HG02610 (cell line): Measurements from ENCODE around the gene CDK5R2.

Source experiments
- ATAC-seq: cut with Tn5 transposase; IDR thresholded peaks from one replicate; pipeline ENCODE4 v1.9.1; 2021; ENCODE audit warnings: mild to moderate bottlenecking, moderate library complexity; ENCODE audit not compliant: unreplicated experiment

CDK5R2 gene

DNA sequence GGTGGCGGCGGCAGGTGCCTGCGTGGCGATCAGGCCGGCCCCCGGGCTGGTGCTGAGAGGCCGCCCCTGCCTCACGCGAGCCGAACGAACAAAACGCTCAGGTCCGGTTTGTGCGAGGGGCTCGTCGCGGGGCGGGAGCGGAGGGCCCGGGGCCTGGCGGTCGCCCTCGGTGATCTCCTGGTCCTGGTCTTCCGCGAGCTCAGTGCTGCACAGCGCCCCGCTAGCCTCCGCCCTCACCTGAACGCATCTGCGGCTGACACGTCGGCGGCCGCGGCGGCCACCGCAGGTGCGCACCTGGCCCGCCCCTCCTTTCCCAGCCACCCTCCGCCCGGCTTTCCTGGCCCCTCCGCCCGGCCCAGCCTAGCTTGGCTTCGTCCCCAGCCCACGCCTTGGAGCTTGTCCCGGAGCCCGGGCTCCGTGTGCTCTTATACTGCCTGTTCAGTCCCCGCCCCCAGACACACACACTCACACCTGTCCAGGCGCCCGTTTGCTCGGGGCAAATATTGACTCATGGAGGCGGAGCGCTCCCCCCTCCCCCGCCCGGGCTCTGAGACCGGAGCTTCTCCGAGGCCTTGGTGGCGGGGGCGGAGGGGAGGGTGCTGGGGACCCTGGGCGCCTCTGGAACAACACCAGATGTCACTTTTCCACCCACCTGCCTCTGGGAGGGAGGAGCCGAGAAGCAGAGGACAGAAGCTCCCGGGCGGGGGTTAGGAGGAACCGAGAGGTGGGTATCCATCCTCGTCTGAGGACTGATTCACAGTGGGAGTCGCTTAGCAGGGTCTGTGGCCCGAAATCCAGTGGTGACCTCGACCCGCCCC, 42.3 kb downstream of the CDK5R2 start:
- no peak for ATAC-seq

DNA sequence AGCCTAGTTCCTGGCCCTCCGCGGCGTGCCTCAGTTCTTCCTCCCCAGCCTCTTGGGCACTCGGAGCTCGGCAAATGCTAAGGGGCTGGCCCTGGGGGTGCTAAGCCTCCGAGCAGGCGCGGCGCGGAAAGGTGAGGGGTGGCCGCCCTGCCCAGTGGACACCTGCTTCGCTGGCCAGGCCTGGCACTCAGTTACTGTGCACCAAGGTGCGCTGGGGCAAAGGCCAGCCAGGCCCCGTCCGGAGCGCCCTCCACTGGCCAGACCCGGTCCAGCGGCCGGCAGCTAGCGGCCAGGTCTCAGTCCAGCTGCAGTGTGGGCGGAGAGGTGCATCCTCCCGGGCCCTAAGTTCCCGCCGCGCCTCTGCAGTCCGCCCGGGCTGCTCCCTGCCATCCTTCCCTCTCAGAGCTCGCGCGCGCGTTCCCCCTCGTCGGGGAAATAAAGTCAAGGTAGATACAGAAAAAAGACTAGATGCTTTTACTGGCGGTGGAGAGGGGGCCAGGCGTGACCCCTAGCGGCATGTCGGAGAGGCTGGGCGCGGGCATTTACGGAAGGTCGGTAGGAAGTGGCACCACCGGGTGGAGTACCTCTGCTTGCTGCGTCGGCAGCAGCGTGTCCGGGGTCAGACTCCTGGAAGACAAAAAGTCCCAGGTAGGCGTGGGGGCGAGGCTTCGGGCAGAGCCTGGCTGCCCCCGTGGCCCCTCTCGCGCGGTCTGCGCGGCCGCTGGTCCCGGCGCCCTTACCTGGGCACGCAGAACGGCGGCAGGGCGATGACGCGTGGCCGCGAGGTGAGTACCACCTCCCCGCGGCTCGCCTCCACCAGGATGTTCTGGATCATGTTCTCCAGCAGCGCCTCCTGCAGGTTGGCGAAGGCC, 43.2 kb downstream of the CDK5R2 start:
- no peak for ATAC-seq

DNA sequence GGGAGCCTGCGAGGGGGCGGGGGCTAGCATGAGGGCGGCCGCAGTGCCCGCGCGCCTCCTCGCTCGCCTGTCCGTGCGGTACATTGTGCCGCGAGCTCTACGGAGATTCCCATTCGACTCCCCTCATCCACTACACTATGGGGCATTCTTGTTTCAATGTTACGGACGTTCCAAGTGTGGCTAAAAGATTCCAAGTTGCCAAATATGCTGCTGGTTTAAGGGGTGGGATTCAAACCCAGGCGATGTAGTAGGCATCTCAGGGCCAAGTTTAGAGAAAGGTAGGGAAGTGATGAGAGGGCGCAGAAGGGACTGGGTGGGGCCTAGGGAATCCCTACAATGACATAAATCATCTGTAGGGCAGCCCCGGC, 43.8 kb downstream of the CDK5R2 start:
- ATAC-seq: no peak

DNA sequence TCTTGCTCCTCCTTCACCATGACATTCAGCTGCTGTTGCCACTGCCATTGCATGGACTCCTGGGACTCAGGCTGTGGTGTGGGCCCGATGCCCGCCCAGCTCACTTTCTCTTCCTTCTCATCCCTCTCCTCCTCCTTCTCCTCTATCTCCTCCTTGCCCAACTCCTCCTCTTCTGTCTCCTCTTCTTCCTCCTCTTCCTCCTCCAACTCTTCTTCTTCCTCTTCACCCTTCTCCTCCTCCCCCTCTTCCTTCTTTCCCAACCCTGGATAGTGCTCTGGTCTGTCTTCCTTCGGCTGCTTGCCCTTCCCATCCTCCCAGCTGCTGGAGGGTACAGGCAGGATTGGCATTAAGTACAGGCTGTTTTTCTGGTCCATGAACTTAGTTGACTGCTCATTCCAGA, 44.5 kb downstream of the CDK5R2 start:
- ATAC-seq: no peak

DNA sequence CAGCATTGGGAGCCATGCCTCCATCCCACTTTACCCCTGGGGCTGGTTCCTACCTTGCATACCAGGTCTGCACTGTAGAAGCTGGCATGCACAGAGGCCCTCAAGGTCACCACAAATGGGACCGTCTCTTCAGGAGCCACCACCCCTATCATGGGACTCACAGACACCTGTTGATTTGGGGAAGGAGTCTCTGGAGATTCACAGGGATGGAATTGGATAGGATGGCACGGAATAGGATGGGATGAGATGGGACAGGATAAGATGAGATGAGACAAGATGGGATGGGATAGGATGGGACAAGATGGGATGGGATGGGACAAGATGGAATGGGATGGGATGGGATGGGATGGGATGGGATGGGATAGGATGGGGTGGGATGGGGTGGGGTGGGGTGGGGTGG, 49.8 kb downstream of the CDK5R2 start:
- ATAC-seq: no peak

DNA sequence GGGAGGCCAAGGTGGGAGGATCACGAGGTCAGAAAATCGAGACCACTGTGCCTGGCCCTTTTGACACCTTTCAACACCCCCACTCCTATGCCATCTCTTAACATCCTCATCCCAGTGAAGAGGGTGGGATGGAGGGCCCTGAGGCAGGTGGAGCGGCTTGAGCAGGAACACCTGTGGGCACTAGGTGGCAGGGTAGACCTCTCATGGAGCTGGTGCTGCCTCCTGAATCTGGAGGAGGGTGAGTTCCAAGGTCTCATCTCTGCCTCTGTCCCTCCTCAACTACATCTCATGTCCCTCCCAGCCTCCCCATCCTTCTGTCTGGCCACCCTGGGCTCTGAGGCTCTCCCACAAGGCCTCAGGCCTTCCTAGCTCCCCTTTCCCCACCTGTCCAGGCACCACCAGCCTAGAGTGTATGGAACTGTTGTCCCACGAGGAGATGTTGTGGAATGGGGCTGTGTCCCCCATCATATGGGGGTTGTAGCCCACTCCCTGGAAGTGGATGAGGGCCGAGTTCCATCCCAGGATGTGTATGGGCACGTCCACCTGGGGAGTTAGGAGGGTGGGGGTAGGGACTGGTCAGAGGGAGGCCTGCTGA, 50.8 kb downstream of the CDK5R2 start:
- ATAC-seq: no peak

DNA sequence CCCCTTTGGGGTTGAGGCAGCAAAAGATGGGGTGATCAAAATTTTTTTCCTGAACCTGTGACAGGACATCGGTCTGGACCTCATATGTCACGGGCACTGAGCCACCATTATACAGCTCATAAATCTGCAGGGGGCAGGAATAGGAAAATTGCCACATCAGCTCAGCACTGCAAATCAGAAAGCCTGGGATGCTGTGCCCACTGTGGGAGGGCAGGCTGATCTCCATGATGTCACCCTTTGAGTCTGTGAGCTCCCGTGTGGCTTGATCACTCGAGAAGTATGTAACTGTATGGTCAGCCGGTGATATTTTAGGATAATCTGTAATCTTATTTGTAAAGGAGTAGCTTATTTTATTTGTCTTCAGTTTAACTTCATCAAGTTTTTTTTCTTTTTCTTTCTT, 51.4 kb downstream of the CDK5R2 start:
- no peak for ATAC-seq
